HepG2 (cell line): ENCODE measurements around the gene SIAH2. TPM values are rescaled to one million over a fixed set of nuclear protein-coding genes. Genes with fewer than 3 reads are reported as not detected.

Experiments used
- CEBPG ChIP-seq: IDR thresholded peaks from 2 replicates; pipeline ENCODE4 v1.6.1; 2016
- CREB1 ChIP-seq, 2 experiments: fragments of 450-650 bp in 1 of 2; IDR thresholded peaks; 2 replicates each; pipeline ENCODE4 v1.6.1; 2016 to 2017; ENCODE audit warnings: control low read depth in 1 of 2, mild to moderate bottlenecking in 1 of 2, missing compliant biosample characterization in 1 of 2, missing genetic modification characterization in 1 of 2
- CREM ChIP-seq, 2 experiments: sonication (generic) in 1 of 2; formaldehyde crosslinking in 1 of 2; IDR thresholded peaks; 2 replicates each; pipeline versions ENCODE4 v1.4.0 to v1.6.1; 2016 to 2020; ENCODE audit warnings: antibody characterized with exemption in 1 of 2, mild to moderate bottlenecking in 1 of 2, missing genetic modification reagents in 1 of 2
- EP300 ChIP-seq, 3 experiments: sonication (generic) in 1 of 3; formaldehyde crosslinking in 1 of 3; IDR thresholded peaks; 2 replicates each; pipeline versions ENCODE4 v1.5.1 to v1.6.1; 2011 to 2020; ENCODE audit warnings: low read depth in 2 of 3, low read length in 2 of 3, borderline replicate concordance in 1 of 3, improper control_type of control experiment in 1 of 3, mild to moderate bottlenecking in 1 of 3, missing genetic modification reagents in 1 of 3, moderate library complexity in 1 of 3
- HDAC1 ChIP-seq: sonication (generic); formaldehyde crosslinking; IDR thresholded peaks from 2 replicates; pipeline ENCODE4 v1.5.1; 2020; ENCODE audit warnings: mild to moderate bottlenecking, missing genetic modification reagents
- HDAC6 ChIP-seq: fragments of 200-600 bp; sonication (generic); IDR thresholded peaks from 2 replicates; pipeline ENCODE4 v1.7.0; 2017; ENCODE audit warnings: mild to moderate bottlenecking, antibody characterized with exemption, low read length, low read depth
- HMG20A ChIP-seq: IDR thresholded peaks from 2 replicates; pipeline ENCODE4 v1.6.1; 2016; ENCODE audit warnings: borderline replicate concordance
- KDM5B ChIP-seq: sonication (generic); formaldehyde crosslinking; IDR thresholded peaks from 2 replicates; pipeline ENCODE4 v1.4.0; 2020; ENCODE audit warnings: missing genetic modification reagents, mild to moderate bottlenecking, borderline replicate concordance
- NAIF1 ChIP-seq: sonication (generic); formaldehyde crosslinking; IDR thresholded peaks from 2 replicates; pipeline ENCODE4 v1.5.0; 2020; ENCODE audit warnings: mild to moderate bottlenecking, missing genetic modification reagents, borderline replicate concordance
- NCOA2 ChIP-seq: sonication (generic); formaldehyde crosslinking; IDR thresholded peaks from 2 replicates; pipeline ENCODE4 v1.8.0; 2022; ENCODE audit warnings: inconsistent platforms
- NFE2 ChIP-seq: sonication (generic); formaldehyde crosslinking; IDR thresholded peaks from 2 replicates; pipeline ENCODE4 v1.4.0; 2020; ENCODE audit warnings: missing genetic modification reagents
- NFIC ChIP-seq: IDR thresholded peaks from 2 replicates; pipeline ENCODE4 v1.6.1; 2012; ENCODE audit warnings: mild to moderate bottlenecking, low read length, inconsistent platforms
- PCBP2 ChIP-seq: fragments of 200-400 bp; formaldehyde crosslinking; optimal IDR thresholded peaks from 2 replicates; pipeline ENCODE3; 2018; ENCODE audit warnings: low read length, low read depth; ENCODE audit not compliant: poor library complexity, severe bottlenecking
- PHF5A ChIP-seq: IDR thresholded peaks from one replicate; pipeline ENCODE4 v1.6.1; 2018; ENCODE audit warnings: low read depth, missing genetic modification reagents; ENCODE audit not compliant: unreplicated experiment
- RAD51 ChIP-seq: fragments of 450-650 bp; IDR thresholded peaks from 2 replicates; pipeline ENCODE4 v1.6.1; 2016; ENCODE audit warnings: borderline replicate concordance
- RNF2 ChIP-seq: fragments of 450-650 bp; conservative IDR thresholded peaks from 2 replicates; pipeline ENCODE4 v1.6.1; 2016; ENCODE audit warnings: low read depth
- RXRB ChIP-seq: IDR thresholded peaks from 2 replicates; pipeline ENCODE4 v1.6.1; 2016; ENCODE audit warnings: borderline replicate concordance, missing genetic modification reagents, missing compliant biosample characterization
- SP2 ChIP-seq: sonication (generic); formaldehyde crosslinking; IDR thresholded peaks from 2 replicates; pipeline ENCODE4 v1.5.1; 2020; ENCODE audit warnings: mild to moderate bottlenecking, missing genetic modification reagents
- ZNF136 ChIP-seq: sonication (generic); formaldehyde crosslinking; IDR thresholded peaks from 2 replicates; pipeline ENCODE4 v1.8.1; 2022; ENCODE audit warnings: low read depth, mild to moderate bottlenecking, moderate library complexity, missing genetic modification reagents
- ZNF24 ChIP-seq: fragments of 450-650 bp; IDR thresholded peaks from 2 replicates; pipeline ENCODE4 v1.6.1; 2017; ENCODE audit warnings: antibody characterized with exemption, mild to moderate bottlenecking
- ZNF713 ChIP-seq: sonication (generic); formaldehyde crosslinking; IDR thresholded peaks from 2 replicates; pipeline ENCODE4 v1.4.0; 2020; ENCODE audit warnings: mild to moderate bottlenecking, missing genetic modification reagents
- polyA plus RNA-seq, 8 experiments: library from polyadenylated mRNA; depleted of rRNA in 3 of 8; stranded (reverse) in 7 of 8; unstranded in 1 of 8; fragments of >200 nt; fragmentation: Illumina TruSeq in 4 of 8; extraction: Trizol in 4 of 8; gene quantifications; 2 replicates each; pipeline versions ENCODE4 v1.2.1 to v1.2.3, GENCODE V29; 2011 to 2016; ENCODE audit warnings: low read depth in 4 of 8, missing spikeins in 1 of 8, mixed read lengths in 1 of 8; ENCODE audit not compliant: insufficient read depth in 1 of 8
- total RNA-seq, 5 experiments: library from RNA; depleted of rRNA; stranded (reverse); fragments of >200 nt; fragmentation: Illumina TruSeq; extraction: Trizol; gene quantifications; 2 replicates each; pipeline ENCODE4 v1.2.3, GENCODE V29; 2016; ENCODE audit warnings: low read depth in 1 of 5
- TF ChIP-seq, protein P1 (sequence below): sonication (generic); formaldehyde crosslinking; IDR thresholded peaks from 2 replicates; pipeline ENCODE4 v1.5.1; 2020; ENCODE audit warnings: missing genetic modification reagents, mild to moderate bottlenecking, borderline replicate concordance
- TF ChIP-seq, protein P2 (sequence below): sonication (generic); formaldehyde crosslinking; IDR thresholded peaks from 2 replicates; pipeline ENCODE4 v1.5.1; 2020; ENCODE audit warnings: mild to moderate bottlenecking, missing genetic modification reagents, borderline replicate concordance

The SIAH2 gene
- total and polyA plus RNA-seq, 2 of the 13 experiments (the other 11 are each of a cell fraction or from before 2014, with no cell fraction given): 71.8 to 117 TPM

DNA sequence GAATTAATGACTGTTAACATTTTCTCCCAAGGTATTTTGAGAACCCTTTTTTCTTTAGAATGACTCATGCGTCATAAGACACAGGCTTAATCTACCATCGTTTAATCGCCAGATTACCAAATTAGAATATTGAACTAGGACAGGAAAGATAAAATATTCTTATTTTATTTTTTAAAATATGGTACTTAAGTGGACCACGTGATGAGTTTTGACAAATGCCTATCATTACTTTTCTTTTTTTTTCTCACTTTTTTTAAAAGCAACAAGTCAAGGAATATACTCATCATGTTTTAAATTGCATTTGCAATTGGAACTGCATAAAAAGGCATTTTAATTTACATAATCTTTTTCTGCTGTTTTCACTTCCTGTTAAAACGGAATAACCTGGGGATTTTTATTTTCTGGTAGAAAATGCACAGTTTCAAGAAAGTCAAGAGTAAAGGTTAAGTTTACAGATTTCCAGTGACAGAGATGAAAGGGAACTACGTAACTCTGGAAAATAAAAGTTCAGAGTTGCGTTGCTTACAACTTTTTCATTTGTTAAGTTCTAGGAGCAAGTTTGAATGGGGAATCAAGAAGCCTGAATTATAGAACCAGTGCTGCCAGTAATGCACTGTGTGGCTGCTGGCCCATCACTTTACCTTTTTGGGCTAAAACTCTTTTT is 23.6 kb downstream of the SIAH2 start (continued):
- no peak for TF ChIP-seq PCBP2
- 0 out of 2 replicates have a peak, but pooled peaks have one; percentile 36 for TF ChIP-seq ZNF136
- TF ChIP-seq, protein P1, sequence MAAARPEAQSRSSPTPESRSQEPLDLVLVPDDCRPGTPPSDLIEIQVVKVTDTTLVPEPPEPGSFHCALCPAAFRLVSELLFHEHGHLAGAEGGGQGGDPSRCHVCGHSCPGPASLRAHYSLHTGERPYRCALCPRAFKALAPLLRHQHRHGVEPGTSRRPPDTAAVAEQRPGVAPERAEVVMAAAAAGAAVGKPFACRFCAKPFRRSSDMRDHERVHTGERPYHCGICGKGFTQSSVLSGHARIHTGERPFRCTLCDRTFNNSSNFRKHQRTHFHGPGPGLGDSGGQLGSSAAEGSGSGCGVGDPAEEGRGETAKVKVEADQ (CRISPR knock-in tag): no peak
- TF ChIP-seq, protein P2, sequence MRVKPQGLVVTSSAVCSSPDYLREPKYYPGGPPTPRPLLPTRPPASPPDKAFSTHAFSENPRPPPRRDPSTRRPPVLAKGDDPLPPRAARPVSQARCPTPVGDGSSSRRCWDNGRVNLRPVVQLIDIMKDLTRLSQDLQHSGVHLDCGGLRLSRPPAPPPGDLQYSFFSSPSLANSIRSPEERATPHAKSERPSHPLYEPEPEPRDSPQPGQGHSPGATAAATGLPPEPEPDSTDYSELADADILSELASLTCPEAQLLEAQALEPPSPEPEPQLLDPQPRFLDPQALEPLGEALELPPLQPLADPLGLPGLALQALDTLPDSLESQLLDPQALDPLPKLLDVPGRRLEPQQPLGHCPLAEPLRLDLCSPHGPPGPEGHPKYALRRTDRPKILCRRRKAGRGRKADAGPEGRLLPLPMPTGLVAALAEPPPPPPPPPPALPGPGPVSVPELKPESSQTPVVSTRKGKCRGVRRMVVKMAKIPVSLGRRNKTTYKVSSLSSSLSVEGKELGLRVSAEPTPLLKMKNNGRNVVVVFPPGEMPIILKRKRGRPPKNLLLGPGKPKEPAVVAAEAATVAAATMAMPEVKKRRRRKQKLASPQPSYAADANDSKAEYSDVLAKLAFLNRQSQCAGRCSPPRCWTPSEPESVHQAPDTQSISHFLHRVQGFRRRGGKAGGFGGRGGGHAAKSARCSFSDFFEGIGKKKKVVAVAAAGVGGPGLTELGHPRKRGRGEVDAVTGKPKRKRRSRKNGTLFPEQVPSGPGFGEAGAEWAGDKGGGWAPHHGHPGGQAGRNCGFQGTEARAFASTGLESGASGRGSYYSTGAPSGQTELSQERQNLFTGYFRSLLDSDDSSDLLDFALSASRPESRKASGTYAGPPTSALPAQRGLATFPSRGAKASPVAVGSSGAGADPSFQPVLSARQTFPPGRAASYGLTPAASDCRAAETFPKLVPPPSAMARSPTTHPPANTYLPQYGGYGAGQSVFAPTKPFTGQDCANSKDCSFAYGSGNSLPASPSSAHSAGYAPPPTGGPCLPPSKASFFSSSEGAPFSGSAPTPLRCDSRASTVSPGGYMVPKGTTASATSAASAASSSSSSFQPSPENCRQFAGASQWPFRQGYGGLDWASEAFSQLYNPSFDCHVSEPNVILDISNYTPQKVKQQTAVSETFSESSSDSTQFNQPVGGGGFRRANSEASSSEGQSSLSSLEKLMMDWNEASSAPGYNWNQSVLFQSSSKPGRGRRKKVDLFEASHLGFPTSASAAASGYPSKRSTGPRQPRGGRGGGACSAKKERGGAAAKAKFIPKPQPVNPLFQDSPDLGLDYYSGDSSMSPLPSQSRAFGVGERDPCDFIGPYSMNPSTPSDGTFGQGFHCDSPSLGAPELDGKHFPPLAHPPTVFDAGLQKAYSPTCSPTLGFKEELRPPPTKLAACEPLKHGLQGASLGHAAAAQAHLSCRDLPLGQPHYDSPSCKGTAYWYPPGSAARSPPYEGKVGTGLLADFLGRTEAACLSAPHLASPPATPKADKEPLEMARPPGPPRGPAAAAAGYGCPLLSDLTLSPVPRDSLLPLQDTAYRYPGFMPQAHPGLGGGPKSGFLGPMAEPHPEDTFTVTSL (CRISPR knock-in tag): peak; percentile 82; the same call in 1 of the 2 replicates
- TF ChIP-seq NAIF1 (CRISPR knock-in tag): 0 out of 2 replicates have a peak, but pooled peaks have one; percentile 8
- TF ChIP-seq ZNF713 (CRISPR knock-in tag): no peak
- peak; percentile 37; the same call in 1 of the 2 replicates for TF ChIP-seq RXRB (CRISPR knock-in tag)
- no peak for TF ChIP-seq ZNF24
- TF ChIP-seq RNF2: no peak
- TF ChIP-seq KDM5B: no peak
- no peak for TF ChIP-seq NFE2
- TF ChIP-seq NFIC: 0 out of 2 replicates have a peak, but pooled peaks have one; percentile 62
- no peak for TF ChIP-seq PHF5A
- TF ChIP-seq SP2 (CRISPR knock-in tag): no peak
- peak; percentile 63 for TF ChIP-seq CEBPG (CRISPR knock-in tag)
- 0 out of 2 replicates have a peak, but pooled peaks have one; percentile 27 for TF ChIP-seq HDAC1
- TF ChIP-seq HMG20A (CRISPR knock-in tag): peak; percentile 65; the same call in 1 of the 2 replicates
- TF ChIP-seq RAD51: no peak; the same call in 1 of the 2 replicates
- peak; percentile 81 for TF ChIP-seq CREM (IDR thresholded peaks at IDR 0.05)
- no peak for TF ChIP-seq CREM (CRISPR knock-in tag; IDR thresholded peaks at IDR 0.05)
- TF ChIP-seq HDAC6: no peak
- TF ChIP-seq NCOA2 (CRISPR knock-in tag): peak; percentile 55; the same call in 1 of the 2 replicates
- TF ChIP-seq EP300 (IDR thresholded peaks at IDR 0.05; ENCODE audit: low read depth in 2 of 2, low read length in 2 of 2): peak in 1 of 2 experiments; percentile 81; a peak in 2 of 4 replicates
- TF ChIP-seq EP300 (CRISPR knock-in tag; IDR thresholded peaks at IDR 0.05; ENCODE audit: borderline replicate concordance): no peak
- TF ChIP-seq CREB1 (IDR thresholded peaks at IDR 0.05): no peak
- 0 out of 2 replicates have a peak, but pooled peaks have one; percentile 31 for TF ChIP-seq CREB1 (CRISPR knock-in tag; IDR thresholded peaks at IDR 0.05)
